SJSA1 (cell line): ENCODE data around the gene MYCN. TPM values are rescaled to one million over a fixed set of nuclear protein-coding genes. Genes with fewer than 3 reads are reported as not detected.
"Not testable (repeated sequence)": the region's sequence is repeated elsewhere in the genome, so short reads cannot be mapped to it uniquely, and the experiment has no call there.

Source experiments
- DNase-seq, 2 experiments: peaks; one replicate each; pipeline ENCODE4 v3.0.0-alpha.2; 2015 to 2020; ENCODE audit warnings: low spot score in 2 of 2, low read depth in 1 of 2
- H3K27ac ChIP-seq: fragments of 250-450 bp; sonication (Bioruptor Pico); 2 replicates; pipeline ENCODE4 v1.5.1; 2020; ENCODE audit warnings: mild to moderate bottlenecking, moderate library complexity
- H3K27me3 ChIP-seq: fragments of 250-450 bp; sonication (Bioruptor Pico); replicated peaks from 2 replicates; pipeline ENCODE4 v1.5.1; 2020; ENCODE audit warnings: mild to moderate bottlenecking, moderate library complexity
- H3K36me3 ChIP-seq: fragments of 250-450 bp; sonication (Bioruptor Pico); 2 replicates; pipeline ENCODE4 v1.5.1; 2020; ENCODE audit warnings: mild to moderate bottlenecking
- H3K4me1 ChIP-seq: fragments of 250-450 bp; sonication (Bioruptor Pico); replicated peaks from 2 replicates; pipeline ENCODE4 v1.6.1; 2021; ENCODE audit warnings: mild to moderate bottlenecking
- H3K4me3 ChIP-seq: fragments of 250-450 bp; sonication (Bioruptor Pico); 2 replicates; pipeline ENCODE4 v1.5.1; 2020; ENCODE audit warnings: mild to moderate bottlenecking
- H3K9me3 ChIP-seq: fragments of 250-450 bp; sonication (Bioruptor Pico); replicated peaks from 2 replicates; pipeline ENCODE4 v1.5.1; 2020; ENCODE audit warnings: mild to moderate bottlenecking
- total RNA-seq: library from RNA; depleted of rRNA; stranded (reverse); fragments of >200 nt; shearing (Covaris generic); gene quantifications from 2 replicates; pipeline ENCODE4 v1.2.3, GENCODE V29; 2014

Gene MYCN
- total RNA-seq, 1 experiment from 2014 or later, result 3.7 TPM

DNA sequence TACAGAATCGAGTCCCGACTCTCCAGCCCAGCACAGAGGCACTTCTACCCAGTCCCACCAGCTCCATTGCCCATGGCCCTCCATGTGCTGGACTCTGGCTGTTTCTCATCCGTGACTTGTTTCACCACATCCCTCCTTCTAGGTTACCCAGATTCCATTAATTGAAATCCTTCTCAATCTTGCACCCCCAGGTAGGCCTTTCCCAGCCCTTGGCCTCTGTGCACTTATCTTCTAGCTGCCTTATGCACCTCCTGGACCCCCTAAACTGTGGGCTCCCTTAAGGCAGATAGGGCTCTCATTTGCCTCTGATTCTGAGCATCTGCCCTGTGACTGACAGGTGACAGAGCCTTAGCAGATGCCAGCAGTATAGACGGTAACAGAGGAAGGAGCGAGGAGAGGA lies 9.2 kb downstream of the MYCN start:
- DNase-seq, result no peak
- no peak overlapping the region for H3K27ac ChIP-seq
- peaks cover 9% of the 10 kb centered on the region for H3K4me1 ChIP-seq
- H3K36me3 ChIP-seq, result no peaks in the 10 kb centered on the region
- no peak overlapping the region for H3K4me3 ChIP-seq
- no peaks in the 10 kb centered on the region for H3K27me3 ChIP-seq
- no peaks in the 10 kb centered on the region for H3K9me3 ChIP-seq

DNA sequence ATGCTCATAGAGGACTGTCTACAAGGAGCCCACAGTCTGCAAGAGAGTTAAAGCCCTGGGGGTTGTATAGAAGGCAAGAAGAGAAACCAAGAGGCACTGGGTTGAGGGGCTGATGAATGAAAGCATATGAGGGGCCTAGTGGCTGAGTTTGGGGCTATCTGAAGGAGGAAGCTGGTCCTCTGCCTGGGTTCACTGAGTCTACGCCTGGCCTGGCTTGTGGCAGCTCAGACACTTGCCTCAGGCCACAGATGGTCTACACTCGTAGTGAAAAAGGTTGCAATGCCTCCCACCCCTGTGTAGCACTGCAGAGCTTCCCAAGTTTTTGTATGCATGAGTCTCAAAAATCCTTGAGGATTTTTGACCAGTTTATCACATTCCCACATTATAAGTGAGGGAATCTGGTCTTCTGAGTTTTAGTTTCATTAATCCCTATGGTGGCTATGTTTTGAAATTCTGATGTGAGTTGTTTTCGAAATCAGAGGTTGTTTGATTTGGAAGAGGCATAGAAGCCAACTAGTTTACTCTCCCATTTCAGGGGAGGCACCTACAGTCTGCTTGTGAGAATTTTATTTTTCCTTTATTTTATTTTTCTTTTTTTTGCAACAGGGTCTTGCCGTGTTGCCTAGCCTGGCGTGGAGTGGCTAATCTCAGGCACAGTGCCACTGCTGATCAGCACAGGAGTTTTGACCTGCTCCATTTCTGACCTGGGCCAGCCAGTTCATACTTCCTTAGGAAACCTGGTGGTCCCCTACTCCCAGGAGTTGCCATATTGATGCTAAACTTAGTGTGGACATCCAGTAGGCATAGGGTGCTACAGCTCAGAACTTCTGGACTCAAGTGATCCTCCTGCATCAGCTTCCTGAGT lies 10.0 kb downstream of the MYCN start:
- Histone ChIP-seq H3K4me1 (peaks cover 5% of the 10 kb centered on the region), H3K36me3 (no peaks in the 10 kb centered on the region), H3K4me3 (no peak overlapping the region), H3K27ac (no peak overlapping the region), H3K27me3 (no peaks in the 10 kb centered on the region), H3K9me3 (no peaks in the 10 kb centered on the region)
- DNase-seq, result no peak

DNA sequence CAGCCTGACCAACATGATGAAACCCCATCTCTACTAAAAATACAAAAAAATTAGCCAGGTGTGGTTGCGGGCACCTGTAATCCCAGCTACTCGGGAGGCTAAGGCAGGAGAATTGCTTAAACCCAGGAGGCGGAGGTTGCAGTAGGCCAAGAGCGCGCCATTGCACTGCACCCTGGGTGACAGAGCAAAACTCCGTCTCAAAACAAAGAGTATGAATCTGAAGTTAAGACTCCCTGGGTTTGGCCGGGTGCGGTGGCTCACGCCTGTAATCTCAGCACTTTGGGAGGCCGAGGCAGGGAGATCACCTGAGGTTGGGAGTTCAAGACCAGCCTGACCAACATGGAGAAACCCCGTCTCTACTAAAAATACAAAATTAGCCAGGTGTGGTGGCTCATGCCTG lies 11.6 kb downstream of the MYCN start:
- H3K4me1 ChIP-seq, H3K9me3 ChIP-seq, H3K36me3 ChIP-seq, H3K27me3 ChIP-seq, DNase-seq, H3K27ac ChIP-seq, H3K4me3 ChIP-seq: not testable (repeated sequence)

DNA sequence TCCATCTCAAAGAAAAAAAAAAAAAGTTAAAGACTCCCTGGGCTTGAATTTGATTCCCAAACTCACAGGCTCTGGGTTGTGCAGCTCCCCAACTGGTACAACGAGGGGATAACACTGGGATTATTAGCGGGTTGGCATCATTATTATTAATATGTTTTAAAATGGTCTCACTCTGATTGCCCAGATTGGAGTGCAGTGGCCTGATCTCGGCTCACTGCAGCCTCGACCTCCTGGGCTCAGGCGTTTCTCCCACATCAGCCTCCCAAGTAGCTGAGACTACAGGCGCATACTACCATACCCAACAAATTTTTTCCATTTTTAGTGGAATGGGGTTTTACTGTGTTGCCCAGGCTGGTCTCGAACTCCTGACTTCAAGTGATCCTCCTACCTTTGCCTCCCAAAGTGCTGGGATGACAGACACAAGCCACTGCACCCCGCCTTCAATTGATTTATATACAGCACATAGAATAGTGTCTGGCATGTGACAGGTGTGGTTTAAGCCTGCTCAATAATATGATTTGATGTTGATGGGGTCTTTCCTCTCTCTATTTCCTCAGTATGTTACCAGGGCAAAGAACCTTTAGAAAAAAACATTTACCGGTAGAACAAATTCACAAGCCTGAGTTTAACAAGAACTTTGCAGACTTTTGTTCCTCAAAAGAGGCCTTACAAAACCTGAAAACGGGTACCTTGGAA lies 12.2 kb downstream of the MYCN start:
- Histone ChIP-seq H3K4me3 (no peak overlapping the region), H3K36me3 (no peaks in the 10 kb centered on the region), H3K4me1 (no peaks in the 10 kb centered on the region), H3K9me3 (no peaks in the 10 kb centered on the region), H3K27me3 (no peaks in the 10 kb centered on the region), H3K27ac (no peak overlapping the region)
- no peak for DNase-seq

DNA sequence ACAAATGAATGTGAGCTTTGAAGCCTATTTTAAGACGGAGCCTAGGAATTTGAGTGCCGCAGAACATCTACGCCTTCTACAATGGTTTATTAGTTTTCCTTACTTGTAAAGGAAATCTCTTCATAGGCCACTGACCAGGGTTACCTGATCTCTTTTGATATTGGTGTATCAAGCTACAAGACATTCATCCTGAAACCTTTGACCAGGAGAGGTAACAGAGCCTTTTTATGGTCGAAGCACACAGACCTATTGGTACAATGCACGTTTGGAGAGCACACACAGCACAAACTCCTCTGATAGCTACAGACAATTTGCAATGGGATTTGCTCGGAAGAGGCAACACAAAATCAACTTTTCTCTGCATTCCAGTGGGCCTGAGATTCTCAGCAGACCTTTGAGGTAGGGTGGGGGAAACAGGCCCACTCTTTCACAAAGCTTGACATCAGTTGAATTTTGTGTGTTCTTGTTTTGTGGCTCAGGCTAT lies 12.8 kb downstream of the MYCN start:
- Histone ChIP-seq H3K4me1 (no peaks in the 10 kb centered on the region), H3K9me3 (no peaks in the 10 kb centered on the region), H3K27me3 (no peaks in the 10 kb centered on the region)

DNA sequence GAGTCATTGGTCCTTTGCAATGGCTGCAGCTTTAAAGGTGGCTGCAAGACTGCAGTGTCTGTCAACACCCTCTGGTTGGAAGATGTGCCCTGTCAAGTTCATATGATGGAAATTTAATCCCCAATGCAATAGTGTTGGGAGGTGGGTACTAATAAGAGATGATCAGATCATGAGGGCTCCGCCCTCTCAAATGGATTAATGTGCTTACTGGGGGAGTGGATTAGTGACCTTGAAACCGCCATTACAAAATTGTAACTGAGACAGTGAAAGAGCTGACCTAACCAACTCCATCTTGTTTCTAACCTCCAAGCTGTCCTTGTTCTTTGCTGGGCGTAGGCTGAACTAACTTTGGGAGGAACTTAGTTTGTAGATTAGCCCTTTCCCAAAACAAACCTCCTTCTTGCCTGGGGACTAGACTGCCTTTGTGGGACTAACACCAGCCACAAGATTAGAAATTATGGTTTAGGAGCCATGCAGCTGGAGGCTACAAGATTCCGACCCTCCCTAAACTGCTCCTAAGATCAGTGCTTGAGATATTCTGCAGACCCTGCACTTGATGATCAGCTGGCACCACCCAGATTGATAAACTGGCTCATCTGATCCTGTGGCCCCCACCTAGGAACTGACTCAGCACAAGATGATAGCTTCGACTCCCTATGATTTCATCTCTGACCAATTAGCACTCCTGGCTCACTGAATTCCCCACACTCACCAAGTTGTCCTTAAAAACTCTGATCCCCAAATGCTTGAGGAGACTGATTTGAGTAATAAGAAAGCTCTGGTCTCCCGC lies 13.7 kb downstream of the MYCN start:
- Histone ChIP-seq H3K27ac (no peak overlapping the region), H3K27me3 (no peaks in the 10 kb centered on the region), H3K36me3 (no peaks in the 10 kb centered on the region), H3K4me3 (no peak overlapping the region), H3K9me3 (no peaks in the 10 kb centered on the region), H3K4me1 (no peaks in the 10 kb centered on the region)
- no peak for DNase-seq

More for the DNA sequence above, 12.8 kb downstream of the MYCN start:
- no peak for DNase-seq
- no peaks in the 10 kb centered on the region for H3K36me3 ChIP-seq
- no peak overlapping the region for H3K27ac ChIP-seq
- no peak overlapping the region for H3K4me3 ChIP-seq

DNA sequence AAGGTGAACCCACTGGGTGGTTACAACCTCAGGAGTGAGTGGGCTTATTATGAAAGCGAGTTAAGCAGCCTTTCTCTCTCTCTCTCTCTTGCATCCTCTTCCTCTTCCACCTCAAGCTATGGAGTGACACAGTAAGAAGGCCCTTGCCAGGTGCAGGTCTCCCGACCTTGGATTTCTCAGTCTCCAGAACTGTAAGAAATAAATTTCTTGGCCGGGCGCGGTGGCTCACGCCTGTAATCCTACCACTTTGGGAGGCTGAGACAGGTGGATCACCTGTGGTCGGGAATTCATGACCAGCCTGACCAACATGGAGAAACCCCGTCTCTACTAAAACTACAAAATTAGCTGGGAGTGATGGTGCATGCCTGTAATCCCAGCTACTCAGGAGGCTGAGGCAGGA lies 14.4 kb downstream of the MYCN start:
- H3K4me3 ChIP-seq, result no peak overlapping the region
- DNase-seq, result no peak
- H3K27me3 ChIP-seq, result no peaks in the 10 kb centered on the region
- H3K36me3 ChIP-seq, result no peaks in the 10 kb centered on the region
- H3K9me3 ChIP-seq, result no peaks in the 10 kb centered on the region
- H3K4me1 ChIP-seq, result no peaks in the 10 kb centered on the region
- no peak overlapping the region for H3K27ac ChIP-seq

DNA sequence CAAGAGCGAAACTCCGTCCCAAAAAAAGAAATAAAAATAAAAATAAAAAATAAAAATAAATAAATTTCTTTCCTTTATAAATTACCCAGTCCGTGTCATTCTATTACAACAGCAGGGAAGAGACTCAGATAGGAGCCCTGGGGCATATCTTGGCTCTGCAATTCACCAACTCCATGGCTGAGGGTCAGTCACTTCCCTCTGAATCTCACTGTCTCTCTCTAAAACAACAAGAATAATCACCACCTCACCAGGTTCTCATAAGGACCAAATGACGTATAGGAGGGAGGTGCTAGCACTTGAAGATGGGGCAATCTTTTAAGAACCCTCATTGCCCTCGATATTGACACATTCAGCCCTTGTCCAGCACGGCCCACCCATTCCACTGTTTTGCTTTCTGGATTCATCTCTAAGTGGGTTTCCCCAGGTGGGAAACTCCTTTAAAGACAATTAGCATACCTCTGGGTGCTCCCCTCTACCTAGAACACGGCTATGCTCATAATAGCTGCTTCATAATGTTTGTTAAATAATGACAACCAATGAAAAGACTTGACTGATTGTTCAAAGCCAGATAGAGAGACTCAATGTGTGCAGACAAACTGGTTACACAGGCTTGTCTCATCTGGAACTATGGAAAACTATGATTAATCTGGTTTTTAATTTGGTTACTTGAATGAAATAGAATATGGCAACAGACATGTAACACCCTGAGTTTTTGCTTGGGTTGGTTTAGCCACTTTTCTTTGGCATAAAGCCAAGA lies 15.1 kb downstream of the MYCN start:
- Histone ChIP-seq H3K9me3 (no peaks in the 10 kb centered on the region), H3K4me1 (no peaks in the 10 kb centered on the region), H3K27me3 (no peaks in the 10 kb centered on the region), H3K4me3 (no peak overlapping the region), H3K36me3 (no peaks in the 10 kb centered on the region), H3K27ac (no peak overlapping the region)
- DNase-seq, result no peak

DNA sequence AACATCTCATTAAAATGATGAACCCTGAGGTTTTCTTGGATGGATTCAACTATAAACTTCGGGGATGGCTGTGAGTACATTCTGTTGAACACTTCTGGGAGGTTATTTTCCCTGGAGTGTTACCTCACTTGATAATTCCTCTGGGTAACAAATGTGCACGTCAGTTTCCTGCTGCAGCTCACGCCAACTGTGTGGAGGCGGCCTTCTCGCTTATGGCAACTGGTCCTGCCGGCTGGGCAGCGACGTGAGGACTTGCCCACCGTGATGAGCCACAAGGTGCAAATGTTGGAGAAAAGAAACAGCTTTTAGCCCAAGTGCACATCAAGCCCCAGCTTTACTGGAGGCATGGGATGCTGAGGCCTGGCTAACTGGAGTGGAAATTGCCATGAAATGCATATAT lies 15.9 kb downstream of the MYCN start:
- no peak overlapping the region for H3K4me3 ChIP-seq
- H3K9me3 ChIP-seq, result no peaks in the 10 kb centered on the region
- H3K27me3 ChIP-seq, result no peaks in the 10 kb centered on the region
- no peaks in the 10 kb centered on the region for H3K4me1 ChIP-seq
- no peaks in the 10 kb centered on the region for H3K36me3 ChIP-seq
- DNase-seq, result no peak
- H3K27ac ChIP-seq, result no peak overlapping the region

DNA sequence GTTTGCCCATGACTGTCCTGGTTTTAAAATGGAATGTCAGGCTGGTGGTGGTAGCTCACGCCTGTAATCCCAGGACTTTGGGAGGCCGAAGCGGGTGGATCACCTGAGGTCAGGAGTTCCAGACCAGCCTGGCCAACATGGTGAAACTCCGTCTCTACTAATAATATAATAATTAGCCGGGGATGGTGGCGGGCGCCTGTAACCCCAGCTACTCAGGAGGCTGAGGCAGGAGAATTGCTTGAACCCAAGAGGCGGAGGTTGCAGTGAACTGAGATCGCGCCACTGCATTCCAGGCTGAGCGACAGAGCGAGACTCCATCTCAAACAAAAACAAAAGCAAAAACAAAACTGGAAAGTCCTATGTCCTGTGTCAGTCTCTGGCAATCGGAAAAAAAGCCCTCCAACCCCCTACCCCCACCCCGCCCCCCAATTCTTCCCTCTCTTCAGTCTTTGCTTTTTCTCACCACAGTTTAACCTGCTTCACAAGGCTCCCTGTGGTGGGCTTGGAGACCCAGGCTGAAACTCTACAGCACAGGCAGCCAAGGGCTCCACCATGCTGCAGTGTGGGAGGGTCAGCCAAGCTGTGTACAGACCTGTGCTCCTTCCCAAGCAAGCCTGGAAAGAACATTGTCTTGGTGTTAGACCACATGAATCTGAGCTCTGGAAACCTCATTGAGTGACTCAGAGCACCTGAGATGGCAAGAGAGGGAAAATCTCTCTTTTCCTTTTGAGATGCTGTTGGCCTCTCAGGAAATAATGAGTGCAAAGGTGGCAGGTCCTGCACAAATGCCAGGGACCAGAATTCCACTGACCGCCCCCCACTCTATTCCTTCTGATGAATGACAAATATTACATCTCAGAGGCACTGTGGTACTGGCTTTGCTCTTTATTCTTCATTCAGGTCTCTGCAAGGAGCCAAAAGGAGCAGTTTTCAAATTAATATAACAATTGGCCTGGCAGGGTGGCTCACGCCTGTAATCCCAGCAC lies 16.7 kb downstream of the MYCN start:
- Histone ChIP-seq H3K27ac (no peak overlapping the region), H3K36me3 (no peaks in the 10 kb centered on the region), H3K27me3 (no peaks in the 10 kb centered on the region), H3K9me3 (no peaks in the 10 kb centered on the region), H3K4me1 (no peaks in the 10 kb centered on the region), H3K4me3 (no peak overlapping the region)
- DNase-seq, result no peak

DNA sequence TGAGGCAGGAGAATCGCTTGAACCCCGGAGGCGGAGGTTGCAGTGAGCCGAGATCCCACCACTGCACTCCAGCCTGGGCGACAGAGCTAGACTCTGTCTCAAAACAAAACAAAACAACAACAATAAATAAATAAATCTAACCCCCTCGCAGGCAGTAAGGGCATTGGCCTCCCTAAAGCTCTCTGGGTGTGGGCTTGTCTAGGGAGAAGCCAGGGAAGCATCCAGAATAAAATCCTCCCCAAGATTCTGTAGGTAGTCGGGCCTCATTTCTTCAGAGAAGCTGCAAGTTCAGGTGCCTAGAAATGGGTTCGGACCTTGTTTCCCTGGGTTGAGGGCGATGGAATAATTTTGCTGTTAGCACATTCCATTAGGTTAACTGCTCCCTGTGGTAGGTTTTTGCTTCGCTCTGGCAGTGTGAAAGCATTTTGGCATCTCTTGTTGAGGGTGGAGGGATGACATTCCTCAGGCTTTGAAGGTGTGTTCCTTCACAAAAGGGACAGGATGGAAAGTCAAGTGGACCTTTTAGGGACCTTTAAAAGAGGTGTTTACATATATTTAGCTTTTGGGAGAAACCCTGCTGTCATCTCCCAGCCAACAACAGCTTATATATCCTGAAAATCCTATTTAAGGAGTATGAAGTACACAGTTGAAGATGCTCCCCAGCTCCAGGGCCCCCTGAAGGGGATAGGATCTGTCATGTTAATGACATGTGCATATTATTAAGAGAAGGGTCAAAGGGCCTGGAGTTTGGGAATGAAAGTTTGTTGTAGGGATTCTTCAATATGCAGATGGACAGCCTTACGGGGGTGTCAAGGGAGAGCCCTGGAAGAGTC lies 17.7 kb downstream of the MYCN start:
- no peaks in the 10 kb centered on the region for H3K27me3 ChIP-seq
- H3K4me1 ChIP-seq, result no peaks in the 10 kb centered on the region
- no peak for DNase-seq
- no peak overlapping the region for H3K4me3 ChIP-seq
- H3K9me3 ChIP-seq, result no peaks in the 10 kb centered on the region
- no peaks in the 10 kb centered on the region for H3K36me3 ChIP-seq
- H3K27ac ChIP-seq, result no peak overlapping the region
